Measurements from ENCODE around the gene MKNK1. TPM values are rescaled to one million over a fixed set of nuclear protein-coding genes. Genes with fewer than 3 reads are reported as not detected.

MKNK1 gene
- total RNA-seq, 2 donors from 2014 or later = 19.9 to 28.5 TPM

GRCh38 chr1:46649764-46650163, 45.7 kb upstream of the MKNK1 start:
- Histone ChIP-seq H3K4me3 (ENCODE audit: low read length) (no peak overlapping the region), H3K4me1 (ENCODE audit: control insufficient read depth, insufficient read depth, low read length) (no peaks in the 10 kb centered on the region), H3K27me3 (ENCODE audit: control insufficient read depth, insufficient read depth, low read length, poor library complexity, severe bottlenecking) (no peaks in the 10 kb centered on the region), H3K9ac (ENCODE audit: extremely low read depth, low read length, poor library complexity, severe bottlenecking) (no peak overlapping the region), H3K36me3 (ENCODE audit: control insufficient read depth, insufficient read depth, low read length) (peaks cover 68% of the 10 kb centered on the region), H3K27ac (ENCODE audit: low read depth, low read length) (no peak overlapping the region), H3K9me3 (ENCODE audit: control insufficient read depth, low read length) (peaks cover 42% of the 10 kb centered on the region)
- no peak for DNase-seq
- 88 to 96% methylated on average over 1 to 2 of the region's 2 CpGs for WGBS, 2 experiments (ENCODE audit: insufficient coverage in 1 of 2, insufficient read length in 1 of 2)
- Mint-ChIP-seq H3K36me3 (ENCODE audit: low read depth) (peaks cover 67% of the 10 kb centered on the region), H3K9me3 (peaks cover 26% of the 10 kb centered on the region), H3K27ac (no peak overlapping the region), H3K4me1 (no peaks in the 10 kb centered on the region), H3K27me3 (ENCODE audit: insufficient read depth) (no peaks in the 10 kb centered on the region), H3K4me3 (no peak overlapping the region)
- TF ChIP-seq CTCF (conservative IDR thresholded peaks at IDR 0.05) = no peak

DNA sequence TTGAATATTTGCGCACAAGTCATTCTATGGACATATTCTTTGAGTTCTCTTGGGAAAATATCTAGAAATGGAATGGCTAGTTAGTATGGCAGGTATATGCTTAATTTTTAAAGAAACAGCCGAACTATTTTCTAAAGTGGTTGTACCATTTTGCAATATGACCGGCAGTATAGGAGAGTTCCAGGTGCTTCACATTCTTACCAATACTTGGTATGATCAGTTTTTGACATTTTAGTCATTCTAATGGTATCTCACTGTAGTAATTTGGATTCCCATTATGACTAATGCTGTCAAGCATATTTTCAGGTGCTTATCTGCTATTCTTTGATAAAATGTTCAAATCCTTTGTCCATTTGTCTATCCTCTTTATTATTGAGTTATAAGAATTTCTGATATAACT, 43.5 kb upstream of the MKNK1 start:
- no peak for DNase-seq
- no peak for TF ChIP-seq CTCF (conservative IDR thresholded peaks at IDR 0.05)
- Mint-ChIP-seq H3K4me3 (no peak overlapping the region), H3K9me3 (peaks cover 24% of the 10 kb centered on the region), H3K27ac (no peak overlapping the region), H3K4me1 (no peaks in the 10 kb centered on the region), H3K36me3 (ENCODE audit: low read depth) (peaks cover 56% of the 10 kb centered on the region), H3K27me3 (ENCODE audit: insufficient read depth) (no peaks in the 10 kb centered on the region)
- Histone ChIP-seq H3K27ac (ENCODE audit: low read depth, low read length) (no peak overlapping the region), H3K4me3 (ENCODE audit: low read length) (no peak overlapping the region), H3K9ac (ENCODE audit: extremely low read depth, low read length, poor library complexity, severe bottlenecking) (no peak overlapping the region), H3K27me3 (ENCODE audit: control insufficient read depth, insufficient read depth, low read length, poor library complexity, severe bottlenecking) (no peaks in the 10 kb centered on the region), H3K4me1 (ENCODE audit: control insufficient read depth, insufficient read depth, low read length) (no peaks in the 10 kb centered on the region), H3K9me3 (ENCODE audit: control insufficient read depth, low read length) (peaks cover 40% of the 10 kb centered on the region), H3K36me3 (ENCODE audit: control insufficient read depth, insufficient read depth, low read length) (peaks cover 69% of the 10 kb centered on the region)
- 93% methylated on average over 3 of the region's 3 CpGs for WGBS, 2 experiments (ENCODE audit: insufficient coverage in 1 of 2, insufficient read length in 1 of 2)

- 96 to 100% methylated on average over 2 of the region's 2 CpGs for WGBS, 2 experiments (ENCODE audit: insufficient coverage in 1 of 2, insufficient read length in 1 of 2)
- H3K27me3 ChIP-seq (ENCODE audit: control insufficient read depth, insufficient read depth, low read length, poor library complexity, severe bottlenecking) = no peaks in the 10 kb centered on the region
- no peaks in the 10 kb centered on the region for H3K4me1 ChIP-seq (ENCODE audit: control insufficient read depth, insufficient read depth, low read length)
- no peak overlapping the region for H3K4me3 ChIP-seq (ENCODE audit: low read length)
- no peak for TF ChIP-seq CTCF (conservative IDR thresholded peaks at IDR 0.05)
- H3K36me3 ChIP-seq (ENCODE audit: control insufficient read depth, insufficient read depth, low read length) = peaks cover 69% of the 10 kb centered on the region
- Mint-ChIP-seq H3K36me3 (ENCODE audit: low read depth) (peaks cover 56% of the 10 kb centered on the region), H3K27ac (no peak overlapping the region), H3K9me3 (peaks cover 23% of the 10 kb centered on the region), H3K4me1 (no peaks in the 10 kb centered on the region), H3K27me3 (ENCODE audit: insufficient read depth) (no peaks in the 10 kb centered on the region), H3K4me3 (no peak overlapping the region)
- H3K27ac ChIP-seq (ENCODE audit: low read depth, low read length) = no peak overlapping the region
- no peak overlapping the region for H3K9ac ChIP-seq (ENCODE audit: extremely low read depth, low read length, poor library complexity, severe bottlenecking)
- no peak for DNase-seq
- H3K9me3 ChIP-seq (ENCODE audit: control insufficient read depth, low read length) = peaks cover 40% of the 10 kb centered on the region
Observed at GRCh38 chr1:46646844-46647243, 42.8 kb upstream of the MKNK1 start.
